GM12801 (cell line): Measurements from ENCODE around the gene GTF2H4.

ENCODE experiments used
- CTCF ChIP-seq: IDR thresholded peaks from one replicate; pipeline ENCODE4 v1.5.1; 2011; ENCODE audit warnings: control low read depth; ENCODE audit not compliant: insufficient read length; ENCODE audit errors: extremely low read depth

GTF2H4 gene

GRCh38 chr6:30882204-30882758 is 25.7 kb upstream of the GTF2H4 start:
- TF ChIP-seq CTCF = no peak

- no peak for TF ChIP-seq CTCF
These were observed 25.0 kb upstream of the GTF2H4 start for GRCh38 chr6:30882759-30883684.

GRCh38 chr6:30883685-30884520 is 24.1 kb upstream of the GTF2H4 start, which contains the start of gene DDR1:
DDR1 (plus strand) TSS chr6:30884519; CDS start chr6:30888730, 4,211 bp downstream.
- TF ChIP-seq CTCF = no peak

GRCh38 chr6:30884521-30885480 is 23.2 kb upstream of the GTF2H4 start:
- TF ChIP-seq CTCF = no peak

GRCh38 chr6:30885481-30885998 is 22.5 kb upstream of the GTF2H4 start:
- no peak for TF ChIP-seq CTCF

- TF ChIP-seq CTCF = no peak
These were observed 21.8 kb upstream of the GTF2H4 start for GRCh38 chr6:30885999-30886896.
